Measurements from ENCODE around the gene NTN4.
"Not testable (repeated sequence)": the region's sequence is repeated elsewhere in the genome, so short reads cannot be mapped to it uniquely, and the experiment has no call there.

The NTN4 gene

GRCh38 chr12:95654665-95655064, 135.9 kb downstream of the NTN4 start:
- not testable (repeated sequence) for DNase-seq (ENCODE audit: low read depth)

- no peak for DNase-seq (ENCODE audit: low read depth)
These were observed 136.6 kb downstream of the NTN4 start for GRCh38 chr12:95653771-95654546.

DNA sequence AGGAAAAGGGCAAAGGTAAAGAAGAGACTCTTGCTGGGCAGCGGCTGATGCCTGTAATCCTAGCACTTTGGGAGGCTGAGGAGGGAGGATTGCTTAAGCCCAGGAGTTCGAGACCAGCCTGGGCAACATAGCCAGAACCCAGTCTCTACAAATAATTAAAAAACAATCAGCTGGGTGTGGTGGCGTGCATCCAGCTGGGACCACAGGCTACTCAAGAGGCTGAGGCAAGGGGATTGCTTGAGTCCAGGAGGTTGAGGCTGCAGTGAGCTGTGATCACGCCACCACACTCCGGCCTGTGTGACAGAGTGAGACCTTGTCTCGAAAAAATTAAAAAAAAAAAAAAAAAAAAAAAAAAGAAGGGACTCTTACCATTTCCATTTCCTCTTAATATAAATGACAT, 138.9 kb downstream of the NTN4 start:
- no peak for DNase-seq (ENCODE audit: low read depth)

- DNase-seq (ENCODE audit: low read depth), result no peak
These were observed 141.4 kb downstream of the NTN4 start for GRCh38 chr12:95648990-95649791.

- DNase-seq (ENCODE audit: low read depth), result no peak
These were observed 143.8 kb downstream of the NTN4 start for GRCh38 chr12:95646781-95647190.

- DNase-seq (ENCODE audit: low read depth), result no peak
These were observed 147.3 kb downstream of the NTN4 start for GRCh38 chr12:95643256-95643655.

GRCh38 chr12:95642583-95642982, 148.0 kb downstream of the NTN4 start:
- DNase-seq (ENCODE audit: low read depth), result no peak

- DNase-seq (ENCODE audit: low read depth), result no peak
These were observed 149.1 kb downstream of the NTN4 start for GRCh38 chr12:95641299-95641952.

GRCh38 chr12:95640516-95640915, 150.0 kb downstream of the NTN4 start:
- DNase-seq (ENCODE audit: low read depth), result no peak

- peak; percentile 60 for DNase-seq (ENCODE audit: low read depth)
These were observed 153.0 kb downstream of the NTN4 start for GRCh38 chr12:95637471-95638155.

GRCh38 chr12:95637010-95637409, 153.6 kb downstream of the NTN4 start:
- no peak for DNase-seq (ENCODE audit: low read depth)

DNA sequence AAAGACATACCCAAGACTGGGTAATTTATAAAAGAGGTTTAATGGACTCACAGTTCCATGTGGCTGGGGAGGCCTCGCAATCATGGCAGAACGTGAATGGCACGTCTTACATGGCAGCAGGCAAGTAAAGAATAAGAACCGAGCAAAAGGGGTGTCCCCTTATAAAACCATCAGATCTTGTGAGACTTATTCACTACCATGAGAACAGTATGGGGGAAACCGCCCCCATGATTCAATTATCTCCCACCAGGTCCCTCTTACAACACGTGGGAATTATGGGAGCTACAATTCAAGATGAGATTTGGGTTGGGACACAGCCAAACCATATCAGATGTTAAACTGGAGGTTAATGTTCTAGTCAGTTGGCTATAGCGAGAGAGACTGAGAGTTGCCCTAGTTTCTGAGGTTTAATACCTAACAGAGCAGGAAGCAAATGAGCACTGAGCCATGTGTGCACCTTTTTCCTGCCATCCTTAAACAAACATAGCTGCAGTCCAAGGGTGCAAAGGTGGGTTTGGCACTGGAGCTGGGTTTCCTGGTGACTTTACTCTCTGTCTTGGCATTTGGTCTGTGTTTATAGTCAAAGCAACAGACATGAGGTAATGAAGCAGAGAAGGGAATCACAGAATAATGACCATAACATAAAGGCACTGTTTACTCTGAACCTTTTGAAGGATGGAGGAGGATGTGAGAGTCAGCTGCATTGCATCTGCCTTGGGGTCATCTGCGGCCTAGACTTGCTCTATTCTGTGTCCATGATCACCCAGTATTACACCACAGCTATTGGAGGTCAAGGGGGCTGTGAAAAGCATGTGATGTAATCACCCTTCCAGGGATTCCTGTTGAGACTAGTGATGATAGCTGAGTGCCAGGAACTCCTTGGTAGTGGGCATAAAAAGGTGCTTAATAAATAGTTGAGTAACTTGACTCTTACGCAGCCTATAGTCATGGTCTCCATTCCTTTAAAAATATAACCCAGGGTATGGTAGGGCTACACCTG, 155.6 kb downstream of the NTN4 start:
- DNase-seq (ENCODE audit: low read depth), result no peak

DNA sequence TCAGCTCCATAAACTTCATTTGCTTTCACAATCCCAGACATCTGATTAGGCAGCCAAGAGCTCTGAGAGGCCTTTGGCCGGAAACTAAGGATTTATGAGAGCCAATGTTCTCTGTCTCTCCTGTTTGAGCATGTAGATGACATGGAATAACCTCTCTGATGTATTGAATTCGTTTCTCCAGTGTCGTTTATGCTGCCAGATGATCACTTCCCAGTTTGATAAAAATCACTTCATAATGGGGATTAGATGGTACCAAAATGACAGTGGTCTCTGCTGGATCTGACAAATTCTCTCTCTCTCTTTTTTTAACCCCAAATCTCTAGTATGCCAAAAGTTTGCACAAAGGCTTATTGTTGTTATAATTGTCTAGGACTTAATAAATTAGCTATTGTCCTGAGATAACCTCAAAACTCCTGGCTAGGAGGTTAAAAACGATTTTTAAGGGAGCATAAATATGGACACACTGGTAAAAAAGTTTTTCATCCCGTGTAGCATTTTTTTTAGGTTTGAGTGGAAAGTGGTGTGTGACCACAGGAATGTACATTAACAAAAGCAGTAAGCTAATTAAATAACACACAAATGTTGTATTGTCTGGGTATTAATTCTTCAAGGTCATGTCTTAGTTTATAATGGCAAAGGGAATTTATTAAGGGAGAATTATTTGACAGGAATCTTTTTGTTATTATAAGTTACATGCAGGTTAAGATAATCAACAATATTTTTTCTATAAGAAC, 156.7 kb downstream of the NTN4 start:
- DNase-seq (ENCODE audit: low read depth), result no peak

DNA sequence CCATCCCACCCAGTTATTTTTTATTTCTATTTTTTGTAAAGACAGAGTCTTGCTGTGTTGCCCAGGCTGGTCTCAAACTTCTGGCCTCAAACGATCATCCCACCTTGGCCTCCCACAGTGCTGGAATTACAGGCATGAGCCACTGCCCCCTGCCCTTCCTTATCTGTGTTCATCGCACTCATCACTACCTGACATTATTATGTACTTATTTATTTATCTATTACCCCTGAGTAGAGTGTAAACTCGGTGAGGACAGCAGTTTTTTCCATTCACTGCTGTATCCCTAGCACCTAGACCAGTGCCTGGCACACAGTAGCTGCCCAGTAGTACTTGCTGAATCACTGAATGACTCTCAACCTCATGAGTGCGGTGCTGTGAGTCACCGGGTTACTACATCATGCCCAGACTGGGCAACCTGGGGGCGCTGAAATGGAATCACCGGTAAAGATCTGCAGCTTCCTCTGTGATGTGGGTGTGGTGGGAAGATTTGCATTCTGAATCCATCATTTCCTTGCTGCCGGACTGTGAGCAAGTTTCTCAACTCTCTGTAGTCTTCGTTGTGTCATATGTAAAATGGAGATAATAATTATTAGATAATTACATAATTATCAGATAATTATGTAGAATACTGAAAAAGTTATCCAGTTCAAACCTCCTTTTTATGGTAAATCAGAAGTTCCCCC, 157.4 kb downstream of the NTN4 start:
- peak; percentile 68 for DNase-seq (ENCODE audit: low read depth)

GRCh38 chr12:95630496-95630895, 160.1 kb downstream of the NTN4 start:
- no peak for DNase-seq (ENCODE audit: low read depth)

DNA sequence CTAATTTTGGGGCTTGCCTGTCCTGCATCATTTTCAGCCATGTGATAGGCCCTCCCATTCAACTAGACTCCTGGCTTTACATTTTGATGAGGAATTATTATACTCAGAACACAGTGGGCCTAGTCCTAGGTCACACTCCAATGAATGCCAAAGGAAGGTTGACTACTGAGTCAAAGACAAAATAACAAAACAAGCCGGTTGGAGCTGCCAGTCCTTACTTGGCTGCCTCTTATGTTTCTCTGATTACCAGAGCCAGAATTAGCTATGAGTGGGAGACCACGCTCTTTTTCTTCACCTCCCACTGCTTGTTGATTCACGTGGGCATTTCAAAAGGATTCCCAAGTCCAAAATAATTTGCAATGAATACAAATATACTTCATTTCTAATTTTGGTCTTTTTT, 161.2 kb downstream of the NTN4 start:
- no peak for DNase-seq (ENCODE audit: low read depth)

DNA sequence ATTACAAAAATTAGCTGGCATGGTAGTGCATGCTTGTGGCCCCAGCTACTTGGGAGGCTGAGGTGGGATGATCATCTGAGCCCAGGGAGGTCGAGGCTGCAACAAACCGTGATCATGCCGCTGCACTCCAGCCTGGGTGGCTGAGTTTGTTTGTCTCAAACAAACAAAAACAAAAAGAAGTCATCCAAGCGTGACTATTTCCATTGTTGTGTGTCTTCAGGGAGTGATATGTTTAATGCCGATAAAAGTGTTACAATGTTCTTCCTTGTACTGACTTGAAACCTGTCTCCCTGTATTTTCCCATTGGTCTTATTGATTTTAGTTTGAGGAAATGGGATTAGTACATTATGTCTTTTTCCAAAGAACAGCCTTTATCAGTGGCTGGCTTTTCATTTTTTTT, 163.7 kb downstream of the NTN4 start:
- no peak for DNase-seq (ENCODE audit: low read depth)

DNA sequence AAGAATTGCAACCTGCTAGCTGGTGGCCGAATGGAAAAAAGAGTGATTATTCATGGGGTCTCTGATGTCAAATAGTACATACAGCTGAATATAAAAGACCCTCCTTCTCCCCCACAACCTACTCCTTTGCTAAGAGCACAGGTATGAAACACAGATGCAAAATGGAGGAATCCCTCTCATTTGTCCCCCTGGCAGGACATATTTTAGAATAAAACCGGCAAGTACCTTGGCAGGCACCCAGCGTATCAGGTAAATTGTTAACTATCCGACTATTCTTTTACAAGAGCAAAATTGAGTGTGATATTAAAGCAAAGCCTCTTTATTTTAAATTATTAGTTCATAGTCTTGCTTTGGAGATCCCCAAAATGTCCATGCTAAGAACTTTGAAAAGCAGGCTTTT, 165.6 kb downstream of the NTN4 start:
- DNase-seq (ENCODE audit: low read depth), result no peak

GRCh38 chr12:95624589-95624988, 166.0 kb downstream of the NTN4 start:
- DNase-seq (ENCODE audit: low read depth), result no peak
